Measurements from ENCODE around the gene ACTN3. TPM values are rescaled to one million over a fixed set of nuclear protein-coding genes. Genes with fewer than 3 reads are reported as not detected.

ACTN3 gene
- total RNA-seq, 1 experiment from 2014 or later, result not detected

DNA sequence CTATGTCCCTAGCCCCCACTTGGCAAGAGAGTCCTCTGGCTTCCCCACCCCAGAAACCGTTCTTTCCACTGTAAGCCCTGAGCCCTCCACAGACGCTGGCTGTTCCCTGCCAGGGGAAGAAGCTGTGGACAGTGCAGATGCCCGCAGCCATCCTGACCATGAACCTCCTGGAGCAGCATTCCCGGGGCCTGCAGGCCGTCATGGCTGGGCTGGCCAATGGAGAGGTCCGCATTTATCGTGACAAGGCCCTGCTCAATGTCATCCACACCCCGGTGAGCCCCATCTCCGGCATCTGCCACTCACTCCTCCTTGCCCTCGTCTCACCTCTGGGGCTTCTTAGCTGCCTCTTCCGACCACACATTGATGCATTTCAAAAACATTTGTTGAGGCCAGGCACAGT is 23.1 kb upstream of the ACTN3 start:
- Histone ChIP-seq H3K4me2 (ENCODE audit: low read length) (no peak overlapping the region), H3K36me3 (ENCODE audit: low read depth, low read length) (peaks cover 8% of the 10 kb centered on the region), H3K79me2 (ENCODE audit: low read length) (no peaks in the 10 kb centered on the region), H3K27me3 (ENCODE audit: low read length) (no peaks in the 10 kb centered on the region), H3K9ac (ENCODE audit: low read length) (no peak overlapping the region), H3K9me3 (ENCODE audit: low read length) (no peaks in the 10 kb centered on the region), H3K4me1 (ENCODE audit: insufficient read depth, low read length) (no peaks in the 10 kb centered on the region), H3K4me3 (ENCODE audit: low read length) (no peak overlapping the region), H4K20me1 (ENCODE audit: low read length) (no peaks in the 10 kb centered on the region), H3K9me2 (replicated peaks; ENCODE audit: low read length) (no peaks in the 10 kb centered on the region), H2AFZ (ENCODE audit: low read length) (no peak overlapping the region), H3F3A (ENCODE audit: low read length, unreplicated experiment) (no peaks in the 10 kb centered on the region), H3K27ac (ENCODE audit: low read length) (no peak overlapping the region)
- intact Hi-C loops (cut with micrococcal nuclease), result no loop called here
- TF ChIP-seq EZH2 (IDR thresholded peaks at IDR 0.05; ENCODE audit: low read length, unreplicated experiment), result no peak
- TF ChIP-seq, protein P1, sequence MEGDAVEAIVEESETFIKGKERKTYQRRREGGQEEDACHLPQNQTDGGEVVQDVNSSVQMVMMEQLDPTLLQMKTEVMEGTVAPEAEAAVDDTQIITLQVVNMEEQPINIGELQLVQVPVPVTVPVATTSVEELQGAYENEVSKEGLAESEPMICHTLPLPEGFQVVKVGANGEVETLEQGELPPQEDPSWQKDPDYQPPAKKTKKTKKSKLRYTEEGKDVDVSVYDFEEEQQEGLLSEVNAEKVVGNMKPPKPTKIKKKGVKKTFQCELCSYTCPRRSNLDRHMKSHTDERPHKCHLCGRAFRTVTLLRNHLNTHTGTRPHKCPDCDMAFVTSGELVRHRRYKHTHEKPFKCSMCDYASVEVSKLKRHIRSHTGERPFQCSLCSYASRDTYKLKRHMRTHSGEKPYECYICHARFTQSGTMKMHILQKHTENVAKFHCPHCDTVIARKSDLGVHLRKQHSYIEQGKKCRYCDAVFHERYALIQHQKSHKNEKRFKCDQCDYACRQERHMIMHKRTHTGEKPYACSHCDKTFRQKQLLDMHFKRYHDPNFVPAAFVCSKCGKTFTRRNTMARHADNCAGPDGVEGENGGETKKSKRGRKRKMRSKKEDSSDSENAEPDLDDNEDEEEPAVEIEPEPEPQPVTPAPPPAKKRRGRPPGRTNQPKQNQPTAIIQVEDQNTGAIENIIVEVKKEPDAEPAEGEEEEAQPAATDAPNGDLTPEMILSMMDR (conservative IDR thresholded peaks at IDR 0.05; ENCODE audit: low read depth, low read length), result no peak
- no peak for TF ChIP-seq EZH2phosphoT487 (IDR thresholded peaks at IDR 0.05; ENCODE audit: borderline replicate concordance, low read length)
- no peak for ATAC-seq
- CTCF ChIA-PET, result no interaction called here
- DNase-seq, result no peak
- POLR2A ChIA-PET (ENCODE audit: unreplicated experiment), result no interaction called here
- BruUV-seq (replicated peaks), result no TSS peak

- H3F3A ChIP-seq (ENCODE audit: low read length, unreplicated experiment), result no peaks in the 10 kb centered on the region
- H3K9me3 ChIP-seq (ENCODE audit: low read length), result no peaks in the 10 kb centered on the region
- no peak for ATAC-seq
- no peak overlapping the region for H3K4me3 ChIP-seq (ENCODE audit: low read length)
- no peak for DNase-seq
- TF ChIP-seq EZH2 (IDR thresholded peaks at IDR 0.05; ENCODE audit: low read length, unreplicated experiment), result no peak
- no peak for TF ChIP-seq EZH2phosphoT487 (IDR thresholded peaks at IDR 0.05; ENCODE audit: borderline replicate concordance, low read length)
- TF ChIP-seq, protein P1 (conservative IDR thresholded peaks at IDR 0.05; ENCODE audit: low read depth, low read length), result no peak
- H3K4me1 ChIP-seq (ENCODE audit: insufficient read depth, low read length), result no peaks in the 10 kb centered on the region
- H3K4me2 ChIP-seq (ENCODE audit: low read length), result no peak overlapping the region
- no peaks in the 10 kb centered on the region for H3K9me2 ChIP-seq (replicated peaks; ENCODE audit: low read length)
- no peaks in the 10 kb centered on the region for H3K79me2 ChIP-seq (ENCODE audit: low read length)
- no peak overlapping the region for H3K27ac ChIP-seq (ENCODE audit: low read length)
- no peaks in the 10 kb centered on the region for H3K27me3 ChIP-seq (ENCODE audit: low read length)
- POLR2A ChIA-PET (ENCODE audit: unreplicated experiment), result no interaction called here
- no peaks in the 10 kb centered on the region for H4K20me1 ChIP-seq (ENCODE audit: low read length)
- intact Hi-C loops (cut with micrococcal nuclease), result no loop called here
- H3K36me3 ChIP-seq (ENCODE audit: low read depth, low read length), result peaks cover 8% of the 10 kb centered on the region
- no peak overlapping the region for H2AFZ ChIP-seq (ENCODE audit: low read length)
- CTCF ChIA-PET, result no interaction called here
- no peak overlapping the region for H3K9ac ChIP-seq (ENCODE audit: low read length)
- BruUV-seq (replicated peaks), result no TSS peak
Measured at GRCh38 chr11:66524304-66525040, 22.2 kb upstream of the ACTN3 start.

DNA sequence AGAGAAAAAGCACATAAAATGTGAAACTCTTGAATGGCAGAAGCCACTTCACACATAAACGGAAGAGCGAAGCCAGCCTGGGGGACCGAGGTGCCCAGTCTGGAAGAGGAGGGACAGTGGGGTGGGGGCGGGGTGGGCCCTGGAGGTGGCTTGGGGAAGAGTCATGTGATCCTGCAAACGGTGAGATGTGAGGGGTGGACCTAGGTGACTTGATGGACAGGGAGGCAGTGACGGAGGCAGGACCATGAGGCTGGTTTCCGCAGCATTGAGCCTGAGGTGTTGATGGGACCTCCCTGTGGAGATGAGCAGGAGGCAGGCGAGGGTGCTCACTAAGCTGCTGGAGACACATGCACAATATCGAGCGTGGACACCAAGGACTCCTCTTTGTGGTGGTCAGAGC is 17.6 kb upstream of the ACTN3 start:
- no peaks in the 10 kb centered on the region for H3K36me3 ChIP-seq (ENCODE audit: low read depth, low read length)
- intact Hi-C loops (cut with micrococcal nuclease), result no loop called here

More for the DNA sequence above, 17.6 kb upstream of the ACTN3 start:
- H3K27me3 ChIP-seq (ENCODE audit: low read length), result no peaks in the 10 kb centered on the region
- no peaks in the 10 kb centered on the region for H3K4me1 ChIP-seq (ENCODE audit: insufficient read depth, low read length)
- H3K9me2 ChIP-seq (replicated peaks; ENCODE audit: low read length), result no peaks in the 10 kb centered on the region
- no TSS peak for BruUV-seq (replicated peaks)
- H3K4me2 ChIP-seq (ENCODE audit: low read length), result no peak overlapping the region
- TF ChIP-seq, protein P1 (conservative IDR thresholded peaks at IDR 0.05; ENCODE audit: low read depth, low read length), result no peak
- TF ChIP-seq EZH2phosphoT487 (IDR thresholded peaks at IDR 0.05; ENCODE audit: borderline replicate concordance, low read length), result no peak
- TF ChIP-seq EZH2 (IDR thresholded peaks at IDR 0.05; ENCODE audit: low read length, unreplicated experiment), result no peak
- no peak for ATAC-seq
- no peak overlapping the region for H3K4me3 ChIP-seq (ENCODE audit: low read length)
- no peaks in the 10 kb centered on the region for H3F3A ChIP-seq (ENCODE audit: low read length, unreplicated experiment)
- ChIA-PET POLR2A (ENCODE audit: unreplicated experiment) (no interaction called here), CTCF (no interaction called here)
- DNase-seq, result no peak
- H3K27ac ChIP-seq (ENCODE audit: low read length), result no peak overlapping the region
- no peaks in the 10 kb centered on the region for H4K20me1 ChIP-seq (ENCODE audit: low read length)
- H3K79me2 ChIP-seq (ENCODE audit: low read length), result no peaks in the 10 kb centered on the region
- H2AFZ ChIP-seq (ENCODE audit: low read length), result no peak overlapping the region
- H3K9me3 ChIP-seq (ENCODE audit: low read length), result no peaks in the 10 kb centered on the region
- H3K9ac ChIP-seq (ENCODE audit: low read length), result no peak overlapping the region

Data from PC-3 (cell line).